ENCODE results near the gene GNAO1. TPM values are rescaled to one million over a fixed set of nuclear protein-coding genes. Genes with fewer than 3 reads are reported as not detected.

Gene GNAO1
- total RNA-seq = 13.0 TPM
- long read RNA-seq, full-length matches to known transcripts = 3 of 10 reads
- long read RNA-seq, partial matches to known transcripts = 0 of 10 reads
- long read RNA-seq, other reads (novel, unspliced or antisense) = 7 of 10 reads

GRCh38 chr16:56191156-56191815 lies at the start of gene GNAO1:
Gene GNAO1 (plus strand): TSS chr16:56191489. CDS start chr16:56192236, 747 bp downstream.
- intact Hi-C loops (cut with DNase I) = loop anchor here (5.0 to 10.0 kb wide), 6 partner anchors 66 to 246 kb away; no protein-coding TSS in a partner anchor
- DNase-seq (ENCODE audit: low spot score) = peak; percentile 81

DNA sequence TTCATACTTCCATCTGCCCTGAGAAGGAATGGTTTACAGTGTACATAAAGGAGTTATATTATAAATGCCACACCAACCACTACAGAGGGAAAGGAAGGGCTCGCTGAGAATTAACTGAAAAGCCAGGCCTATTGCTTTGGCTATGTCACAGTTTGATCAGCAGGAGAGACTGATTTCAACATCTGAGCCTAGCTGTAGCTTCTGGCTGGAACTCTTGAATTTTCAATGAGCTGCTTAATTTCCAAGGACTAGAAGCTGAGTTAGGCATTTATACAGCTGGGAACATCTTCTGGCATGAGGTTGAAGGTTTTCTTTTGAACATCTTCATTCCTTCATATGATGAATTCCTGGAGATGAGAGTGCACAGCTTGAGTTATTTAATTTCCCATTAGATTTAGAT lies 47.6 kb upstream of the GNAO1 start:
- DNase-seq (ENCODE audit: low spot score) = no peak
- intact Hi-C loops (cut with DNase I) = no loop called here

DNA sequence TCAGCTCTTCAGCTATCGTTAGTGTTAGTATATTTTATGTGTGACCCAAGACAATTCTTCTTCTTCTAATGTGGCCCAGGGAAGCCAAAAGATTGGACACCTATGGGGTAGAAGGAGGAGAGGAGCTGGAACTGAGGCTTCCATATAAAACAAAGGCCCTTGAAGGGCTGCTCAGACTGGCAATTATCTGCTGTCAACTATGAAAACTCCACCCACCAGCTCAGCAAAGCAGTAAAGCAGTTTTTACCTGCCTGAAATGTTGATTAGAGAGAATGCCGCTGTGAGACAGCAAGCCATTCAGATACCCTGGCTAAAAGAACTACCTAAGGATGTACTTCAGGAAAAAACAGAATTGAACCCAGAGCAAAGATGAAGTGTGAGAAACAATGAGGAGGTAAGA lies 45.9 kb upstream of the GNAO1 start:
- intact Hi-C loops (cut with DNase I) = no loop called here
- DNase-seq (ENCODE audit: low spot score) = no peak

- intact Hi-C loops (cut with DNase I) = no loop called here
- no peak for DNase-seq (ENCODE audit: low spot score)
Observed at GRCh38 chr16:56151621-56152020, 39.7 kb upstream of the GNAO1 start.

DNA sequence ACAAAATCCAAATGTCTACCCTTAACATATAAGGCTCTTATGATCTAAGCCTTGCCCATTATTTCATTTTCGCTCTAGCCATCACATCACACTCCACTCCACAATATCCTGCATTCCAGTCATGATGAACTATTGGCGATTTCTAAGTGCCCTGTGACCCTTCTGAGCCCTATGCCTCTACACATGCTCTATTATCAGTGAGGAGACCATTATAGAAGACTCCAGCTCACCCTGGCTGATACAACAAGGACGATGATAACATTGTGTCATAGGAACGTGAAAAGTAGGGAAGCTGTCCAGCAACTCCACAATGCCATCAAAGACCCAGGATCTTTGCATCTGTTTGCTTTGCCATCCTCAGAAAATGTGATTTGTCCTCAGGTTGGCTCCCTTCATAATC lies 29.6 kb upstream of the GNAO1 start:
- no peak for DNase-seq (ENCODE audit: low spot score)
- intact Hi-C loops (cut with DNase I) = loop anchor here (5.0 kb wide), 1 partner anchor 59 kb away; no protein-coding TSS in a partner anchor

DNA sequence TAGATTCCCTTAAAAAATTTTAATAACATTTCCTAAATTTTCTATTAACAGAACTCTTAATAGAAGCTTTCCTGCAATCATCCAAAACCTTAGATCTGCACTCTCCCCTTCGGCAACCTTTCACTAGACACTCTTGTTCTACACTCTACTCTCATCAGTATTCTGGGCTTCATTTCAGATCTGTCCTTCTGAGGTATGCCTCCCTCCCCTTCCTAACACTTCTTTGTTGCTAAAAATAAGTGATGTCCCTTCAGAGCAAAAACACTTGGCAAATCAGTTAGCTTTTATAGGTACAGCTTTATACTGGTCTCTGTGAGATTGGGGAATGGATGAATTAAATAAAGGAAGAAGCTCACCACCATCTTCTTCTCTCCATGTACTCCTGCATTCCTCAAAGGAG lies 28.2 kb upstream of the GNAO1 start:
- no peak for DNase-seq (ENCODE audit: low spot score)
- intact Hi-C loops (cut with DNase I) = loop anchor here (5.0 kb wide), 1 partner anchor 61 kb away; no protein-coding TSS in a partner anchor

- intact Hi-C loops (cut with DNase I) = loop anchor here (5.0 kb wide), 1 partner anchor 62 kb away; no protein-coding TSS in a partner anchor
- DNase-seq (ENCODE audit: low spot score) = no peak
Observed at GRCh38 chr16:56163938-56164337, 27.4 kb upstream of the GNAO1 start.

DNA sequence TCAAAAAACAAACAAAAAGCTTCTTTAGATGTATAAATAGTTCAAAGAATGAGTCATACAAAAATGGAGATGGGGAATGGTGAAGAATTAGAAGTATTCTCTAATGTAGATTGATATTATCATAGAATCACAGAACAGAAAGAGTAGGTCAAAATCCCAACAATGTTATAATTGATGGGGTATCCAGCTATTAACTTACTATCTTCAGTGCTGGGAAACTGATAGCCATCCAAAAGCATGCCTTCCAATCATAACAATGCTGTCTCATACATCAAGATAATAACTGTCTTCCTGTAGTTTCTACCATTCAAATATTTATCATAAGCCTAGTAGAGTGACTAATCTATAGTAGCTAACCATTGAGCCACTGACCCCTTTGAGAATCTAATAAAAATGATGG lies 26.7 kb upstream of the GNAO1 start:
- no peak for DNase-seq (ENCODE audit: low spot score)
- intact Hi-C loops (cut with DNase I) = loop anchor here (5.0 kb wide), 1 partner anchor 62 kb away; no protein-coding TSS in a partner anchor

DNA sequence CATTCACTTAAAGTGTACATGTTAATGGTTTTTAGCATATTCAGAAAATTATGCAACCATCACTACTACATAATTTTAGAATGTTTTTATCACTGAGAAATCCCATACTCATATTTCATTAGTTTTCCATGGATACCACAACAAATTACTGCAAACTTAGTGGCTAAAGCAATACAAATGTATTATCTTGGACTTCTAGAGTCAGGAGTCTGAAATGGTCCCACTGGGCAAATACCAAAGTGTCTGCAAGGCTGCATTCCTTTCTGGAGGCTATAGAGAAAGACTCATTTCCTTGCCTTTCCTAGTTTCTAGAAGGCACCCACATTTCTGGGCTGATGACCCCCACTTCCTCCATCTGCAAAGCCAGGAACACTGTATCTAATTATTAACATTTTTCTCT lies 16.9 kb upstream of the GNAO1 start:
- DNase-seq (ENCODE audit: low spot score) = no peak
- intact Hi-C loops (cut with DNase I) = no loop called here

- DNase-seq (ENCODE audit: low spot score) = no peak
- intact Hi-C loops (cut with DNase I) = no loop called here
Observed at GRCh38 chr16:56181401-56181800, 9.9 kb upstream of the GNAO1 start.

DNA sequence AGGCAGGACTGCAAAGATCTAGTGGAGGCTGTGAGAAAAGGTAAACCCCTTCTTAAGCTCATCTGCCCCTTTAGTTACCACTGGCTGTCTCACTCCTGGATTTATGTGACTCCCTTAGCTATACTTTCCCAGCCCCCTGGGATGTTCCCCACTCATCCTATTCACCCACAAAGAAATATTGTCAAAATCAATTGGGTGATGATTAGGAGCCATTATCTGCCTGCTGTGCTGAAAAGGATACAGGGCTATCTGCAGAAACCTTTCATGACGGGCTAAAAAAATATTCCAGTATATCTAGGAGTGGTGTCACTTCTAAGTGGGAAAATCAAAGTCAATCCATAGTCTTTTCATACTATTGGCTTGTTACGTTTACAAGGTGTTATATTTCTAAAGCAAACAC lies 8.0 kb upstream of the GNAO1 start:
- no peak for DNase-seq (ENCODE audit: low spot score)
- intact Hi-C loops (cut with DNase I) = no loop called here

DNA sequence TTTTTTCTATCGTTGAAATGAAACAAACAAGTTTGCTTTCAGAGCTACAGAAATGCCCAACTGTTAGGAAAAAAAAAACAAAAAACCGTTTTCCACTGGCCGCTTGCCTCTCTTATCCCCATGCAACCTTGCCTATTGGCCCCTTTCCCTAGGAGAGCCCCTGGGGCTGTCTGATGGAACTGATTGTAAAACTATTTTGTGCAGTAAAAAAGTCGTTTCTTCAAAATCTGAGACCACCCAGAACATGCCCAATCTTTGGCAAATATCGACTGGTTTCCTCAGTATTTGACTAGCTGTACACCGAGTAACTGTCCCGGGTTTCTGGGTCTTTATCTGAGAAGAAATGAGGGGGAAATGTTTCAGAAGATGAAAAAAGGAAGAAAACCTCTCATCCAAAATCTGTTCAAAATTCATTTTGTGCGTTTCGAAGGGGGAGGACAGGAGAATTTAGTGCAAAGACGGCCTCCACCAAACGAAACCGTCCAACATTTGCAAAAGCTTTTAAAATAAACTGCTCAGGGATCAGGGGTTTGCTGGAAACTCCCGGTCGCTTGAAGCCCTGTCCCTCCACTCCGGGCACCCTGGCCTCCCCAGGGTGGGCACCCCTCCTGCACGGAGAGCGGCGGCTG lies 1.1 kb upstream of the GNAO1 start:
- DNase-seq (ENCODE audit: low spot score) = no peak
- intact Hi-C loops (cut with DNase I) = loop anchor here (5.0 to 10.0 kb wide), 6 partner anchors 67 to 245 kb away; no protein-coding TSS in a partner anchor

- no peak for DNase-seq (ENCODE audit: low spot score)
- intact Hi-C loops (cut with DNase I) = loop anchor here (5.0 to 10.0 kb wide), 6 partner anchors 67 to 246 kb away; no protein-coding TSS in a partner anchor
Observed at GRCh38 chr16:56190677-56191155, 573 bp upstream of the GNAO1 start.

- intact Hi-C loops (cut with DNase I) = loop anchor here (5.0 to 10.0 kb wide), 6 partner anchors 65 to 247 kb away; no protein-coding TSS in a partner anchor
- DNase-seq (ENCODE audit: low spot score) = no peak
Observed at GRCh38 chr16:56191835-56192634, 746 bp downstream of the GNAO1 start.

- no peak for DNase-seq (ENCODE audit: low spot score)
- intact Hi-C loops (cut with DNase I) = loop anchor here (5.0 to 10.0 kb wide), 6 partner anchors 65 to 248 kb away; no protein-coding TSS in a partner anchor
Observed at GRCh38 chr16:56192635-56192945, 1.3 kb downstream of the GNAO1 start.

DNA sequence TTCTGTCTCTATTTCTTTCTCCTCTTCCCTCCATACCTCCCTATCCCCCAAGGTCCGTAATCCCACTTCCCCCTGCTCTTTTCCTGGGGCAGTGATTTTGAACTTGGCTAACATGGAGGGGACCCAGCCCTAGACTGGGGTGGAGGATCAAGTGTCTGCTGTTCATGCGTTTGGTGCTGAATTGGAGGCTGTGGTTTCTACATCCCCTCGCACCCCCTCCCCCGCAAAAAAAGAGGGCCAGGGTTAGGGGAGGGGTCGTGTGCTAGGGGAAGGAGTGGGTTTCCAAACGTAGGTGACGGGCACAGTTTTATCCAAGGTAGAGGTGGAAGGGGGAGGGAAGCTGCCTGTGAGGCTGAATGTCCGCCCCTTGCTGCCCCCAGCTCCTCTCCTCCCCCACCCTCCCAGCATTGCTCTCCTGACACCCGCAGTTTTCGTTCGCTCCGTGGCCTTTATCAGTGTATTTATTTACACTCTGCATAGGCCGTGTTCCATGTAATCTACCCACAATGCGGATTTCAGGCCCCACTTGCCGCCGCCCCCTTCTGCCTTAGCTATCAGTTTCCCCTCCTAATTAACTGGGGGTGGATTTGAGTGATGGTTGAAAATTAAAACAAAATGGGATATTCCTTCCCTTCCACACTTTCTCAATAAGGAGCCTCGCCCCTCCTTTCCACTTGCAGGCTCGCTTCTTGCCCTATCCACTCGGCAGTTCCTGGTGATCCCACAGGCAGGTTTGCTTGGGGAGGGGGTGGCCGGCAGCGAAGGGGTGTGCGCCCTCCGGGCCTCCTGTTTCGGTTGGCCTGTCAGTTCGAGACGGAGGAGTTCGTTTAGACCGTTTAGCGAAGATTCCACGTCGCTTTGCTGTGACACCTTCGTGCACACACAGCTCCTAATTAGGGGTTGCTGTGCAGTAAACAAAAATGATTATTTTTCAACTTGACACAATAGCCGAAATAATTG lies 2.0 kb downstream of the GNAO1 start:
- intact Hi-C loops (cut with DNase I) = loop anchor here (5.0 to 10.0 kb wide), 6 partner anchors 64 to 248 kb away; no protein-coding TSS in a partner anchor
- no peak for DNase-seq (ENCODE audit: low spot score)

DNA sequence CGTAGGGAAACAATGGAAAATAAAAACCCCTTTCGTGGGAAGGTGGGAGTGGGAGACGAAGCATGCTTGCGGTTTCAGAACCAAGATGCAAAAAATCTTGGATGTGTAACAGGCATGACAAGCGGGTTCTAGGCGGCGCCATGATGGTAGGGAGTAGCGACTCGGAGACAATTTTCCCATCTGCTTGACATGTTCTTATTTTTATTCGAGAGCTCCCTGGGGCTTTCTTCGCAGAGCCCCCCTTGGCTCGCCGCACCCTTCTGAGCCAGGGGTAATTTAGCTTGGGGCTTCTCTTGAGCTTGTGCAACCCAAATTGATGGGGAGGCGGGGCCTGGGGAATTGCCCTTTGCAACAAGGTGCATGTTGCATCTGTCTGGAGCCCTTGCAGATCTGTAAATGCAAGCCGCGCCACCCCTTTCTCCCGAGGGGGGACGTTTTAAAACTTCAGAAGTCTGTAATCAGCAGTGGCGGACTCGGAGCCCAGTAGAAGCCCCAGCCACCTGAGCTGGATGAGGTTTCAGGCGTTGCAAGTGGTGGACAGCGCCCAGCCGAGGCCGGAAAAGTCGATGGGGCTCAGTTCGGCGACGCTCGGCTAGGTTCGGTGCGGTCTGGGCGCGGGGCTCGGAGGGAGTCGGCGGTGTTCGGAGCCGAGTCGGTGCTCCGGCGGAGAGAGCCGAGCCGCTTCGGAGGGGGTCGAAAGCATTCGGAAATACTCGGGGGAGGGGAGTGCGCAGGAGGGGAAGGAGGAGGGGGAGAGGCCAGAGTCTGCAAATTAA lies 2.9 kb downstream of the GNAO1 start:
- DNase-seq (ENCODE audit: low spot score) = peak; percentile 90
- intact Hi-C loops (cut with DNase I) = loop anchor here (5.0 to 10.0 kb wide), 6 partner anchors 63 to 249 kb away; no protein-coding TSS in a partner anchor

DNA sequence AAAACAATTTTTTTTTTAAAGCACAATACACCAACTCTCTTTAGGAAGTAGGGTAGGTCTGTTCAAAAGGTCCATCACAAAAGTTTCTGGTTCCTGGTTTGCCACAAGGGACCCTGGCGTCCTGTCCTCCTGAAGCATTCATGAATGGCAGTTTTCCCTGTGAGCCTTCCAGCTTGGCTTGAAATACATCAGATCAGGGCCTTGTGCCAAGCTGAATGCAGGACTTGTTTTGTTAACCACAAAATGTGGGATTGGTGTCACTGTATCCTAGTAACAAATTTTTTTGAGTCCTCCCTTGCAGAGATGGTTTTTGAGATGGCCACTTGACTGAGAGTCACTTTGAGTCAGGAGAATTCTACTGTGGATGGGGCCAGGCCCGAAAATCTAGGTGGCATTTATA lies 3.9 kb downstream of the GNAO1 start:
- intact Hi-C loops (cut with DNase I) = loop anchor here (10.0 kb wide), 2 partner anchors 100 to 250 kb away; no protein-coding TSS in a partner anchor
- DNase-seq (ENCODE audit: low spot score) = no peak
